IMR-90 (cell line): ENCODE measurements around the gene IL6ST. TPM values are rescaled to one million over a fixed set of nuclear protein-coding genes. Genes with fewer than 3 reads are reported as not detected.

Source experiments
- ATAC-seq: fragments of 200-7000 bp; cut with Tn5 transposase; 2 replicates; pipeline ENCODE4 v1.9.1; 2020; ENCODE audit warnings: low read depth, mild to moderate bottlenecking, moderate library complexity
- BruUV-seq: library from RNA; stranded (reverse); fragments of 400-500 nt; replicated peaks from 2 replicates; lab custom pipeline; 2021; lab: Mats Ljungman, UMichigan
- CTCF ChIA-PET: fragments of 300-600 bp; formaldehyde crosslinking; extraction: SDS; loops from one replicate; lab custom pipeline; 2021; ENCODE audit warnings: antibody characterized with exemption; lab: Yijun Ruan, JAX
- POLR2A ChIA-PET: fragments of 300-600 bp; sonication (Branson Sonifier 250); formaldehyde crosslinking; loops from one replicate; lab custom pipeline; 2022; ENCODE audit warnings: antibody characterized with exemption; ENCODE audit not compliant: unreplicated experiment; lab: Charles Lee
- DNase-seq: peaks from one replicate; pipeline ENCODE4 v3.0.0; 2013
- H2AFZ ChIP-seq: replicated peaks from 2 replicates; pipeline ENCODE3; 2013; ENCODE audit warnings: low read length, mild to moderate bottlenecking; ENCODE audit not compliant: poor library complexity
- H2AK5ac ChIP-seq: 2 replicates; pipeline ENCODE4 v1.6.1; 2013; ENCODE audit warnings: low read depth, low read length, inconsistent platforms
- H2AK9ac ChIP-seq: replicated peaks from 2 replicates; pipeline ENCODE3; 2013; ENCODE audit warnings: mild to moderate bottlenecking, low read depth, low read length, moderate library complexity; ENCODE audit not compliant: poor library complexity
- H2BK120ac ChIP-seq: 2 replicates; pipeline ENCODE4 v1.6.1; 2013; ENCODE audit warnings: low read depth, low read length, inconsistent platforms
- H2BK15ac ChIP-seq: 3 replicates; pipeline ENCODE4 v1.6.1; 2013; ENCODE audit warnings: low read depth, low read length, inconsistent platforms
- H2BK20ac ChIP-seq: 2 replicates; pipeline ENCODE4 v1.6.1; 2013; ENCODE audit warnings: low read depth, mild to moderate bottlenecking, inconsistent platforms, low read length, moderate library complexity
- H2BK5ac ChIP-seq: 2 replicates; pipeline ENCODE4 v1.6.1; 2013; ENCODE audit warnings: mild to moderate bottlenecking, low read depth, low read length, inconsistent platforms; ENCODE audit not compliant: poor library complexity, severe bottlenecking
- H3K14ac ChIP-seq: replicated peaks from 2 replicates; pipeline ENCODE4 v1.6.1; 2013; ENCODE audit warnings: low read depth, low read length, inconsistent platforms
- H3K18ac ChIP-seq: 2 replicates; pipeline ENCODE4 v1.6.1; 2013; ENCODE audit warnings: low read depth, low read length, control low read depth
- H3K23ac ChIP-seq: 2 replicates; pipeline ENCODE4 v1.6.1; 2013; ENCODE audit warnings: low read depth, low read length, inconsistent platforms
- H3K27ac ChIP-seq: 2 replicates; pipeline ENCODE4 v1.5.1; 2013; ENCODE audit warnings: mild to moderate bottlenecking, control low read depth, low read length; ENCODE audit not compliant: insufficient read depth
- H3K27me3 ChIP-seq: 2 replicates; pipeline ENCODE4 v1.6.1; 2013; ENCODE audit warnings: low read length; ENCODE audit not compliant: control insufficient read depth, insufficient read depth
- H3K36me3 ChIP-seq: 2 replicates; pipeline ENCODE4 v1.6.1; 2013; ENCODE audit warnings: low read length, mixed read lengths; ENCODE audit not compliant: control insufficient read depth, insufficient read depth
- H3K4ac ChIP-seq: 2 replicates; pipeline ENCODE4 v1.6.1; 2013; ENCODE audit warnings: low read depth, low read length, inconsistent platforms
- H3K4me1 ChIP-seq: 2 replicates; pipeline ENCODE4 v1.6.1; 2013; ENCODE audit warnings: low read length, mixed read lengths; ENCODE audit not compliant: control insufficient read depth, insufficient read depth
- H3K4me2 ChIP-seq: 2 replicates; pipeline ENCODE4 v1.6.1; 2013; ENCODE audit warnings: low read depth, mild to moderate bottlenecking, control low read depth, low read length, moderate library complexity
- H3K4me3 ChIP-seq: 2 replicates; pipeline ENCODE4 v1.5.1; 2013; ENCODE audit warnings: low read depth, mild to moderate bottlenecking, control low read depth, low read length, moderate library complexity; ENCODE audit not compliant: insufficient read depth
- H3K56ac ChIP-seq: 2 replicates; pipeline ENCODE4 v1.6.1; 2013; ENCODE audit warnings: low read length, inconsistent platforms; ENCODE audit not compliant: insufficient read depth; ENCODE audit errors: extremely low read depth
- H3K79me1 ChIP-seq, 2 experiments: 2 replicates each; pipeline ENCODE4 v1.6.1; 2013; ENCODE audit warnings: low read length in 2 of 2, inconsistent platforms in 1 of 2, low read depth in 1 of 2
- H3K9ac ChIP-seq: 2 replicates; pipeline ENCODE4 v1.6.1; 2013; ENCODE audit warnings: low read depth, low read length, control low read depth
- H3K9me1 ChIP-seq: 2 replicates; pipeline ENCODE4 v1.6.1; 2013; ENCODE audit warnings: low read length, inconsistent platforms; ENCODE audit not compliant: insufficient read depth
- H3K9me3 ChIP-seq: 2 replicates; pipeline ENCODE4 v1.6.1; 2013; ENCODE audit warnings: low read length; ENCODE audit not compliant: control insufficient read depth, insufficient read depth
- H4K20me1 ChIP-seq: 2 replicates; pipeline ENCODE4 v1.6.1; 2013; ENCODE audit warnings: low read length, inconsistent platforms; ENCODE audit not compliant: insufficient read depth
- H4K5ac ChIP-seq: 2 replicates; pipeline ENCODE4 v1.6.1; 2013; ENCODE audit warnings: mild to moderate bottlenecking, low read depth, low read length, control low read depth
- H4K8ac ChIP-seq, 2 experiments: 2 replicates each; pipeline ENCODE4 v1.6.1; 2013; ENCODE audit warnings: low read depth in 2 of 2, low read length in 2 of 2, control low read depth in 1 of 2, inconsistent platforms in 1 of 2
- H4K91ac ChIP-seq: 2 replicates; pipeline ENCODE4 v1.6.1; 2013; ENCODE audit warnings: low read depth, low read length, inconsistent platforms; ENCODE audit not compliant: insufficient read depth
- BHLHE40 ChIP-seq: fragments of 150-350 bp; IDR thresholded peaks from 2 replicates; pipeline ENCODE4 v1.6.1; 2016; ENCODE audit warnings: mild to moderate bottlenecking, low read depth, low read length
- CEBPB ChIP-seq: IDR thresholded peaks from 2 replicates; pipeline ENCODE4 v1.6.1; 2012; ENCODE audit warnings: low read depth, low read length, improper control_type of control experiment
- CHD1 ChIP-seq: IDR thresholded peaks from 2 replicates; pipeline ENCODE4 v1.6.1; 2012; ENCODE audit warnings: low read depth, low read length, improper control_type of control experiment
- CTCF ChIP-seq: conservative IDR thresholded peaks from 2 replicates; pipeline ENCODE4 v1.5.1; 2012; ENCODE audit warnings: mild to moderate bottlenecking, low read depth, low read length, improper control_type of control experiment
- MAFK ChIP-seq: IDR thresholded peaks from 2 replicates; pipeline ENCODE4 v1.6.1; 2012; ENCODE audit warnings: low read depth, low read length, improper control_type of control experiment
- MAZ ChIP-seq: IDR thresholded peaks from 2 replicates; pipeline ENCODE4 v1.6.1; 2012; ENCODE audit warnings: low read depth, mild to moderate bottlenecking, low read length, improper control_type of control experiment, moderate library complexity, borderline replicate concordance
- RAD21 ChIP-seq: IDR thresholded peaks from 2 replicates; pipeline ENCODE4 v1.6.1; 2012; ENCODE audit warnings: low read length, improper control_type of control experiment
- RCOR1 ChIP-seq: IDR thresholded peaks from 2 replicates; pipeline ENCODE4 v1.6.1; 2012; ENCODE audit warnings: mild to moderate bottlenecking, low read length, improper control_type of control experiment; ENCODE audit not compliant: insufficient replicate concordance
- RFX5 ChIP-seq: IDR thresholded peaks from 2 replicates; pipeline ENCODE4 v1.8.0; 2012; ENCODE audit warnings: low read depth, mild to moderate bottlenecking, low read length, moderate library complexity
- WGBS, 2 experiments: methylation state at CpG; one replicate each; pipeline versions ENCODE4 v1.1.5 to v1.1.7; 2013; ENCODE audit warnings: missing lambda C conversion rate in 2 of 2; ENCODE audit not compliant: insufficient read length in 1 of 2; ENCODE audit errors: extremely low coverage in 2 of 2; 5-methylcytosine and 5-hydroxymethylcytosine counted together
- dilution Hi-C: fragments of 300-500 bp; cut with HindIII; formaldehyde crosslinking; loops from one replicate; pipeline ENCODE4 v1.14.3; 2018; ENCODE audit warnings: low sequenced_read_pairs; ENCODE audit not compliant: unreplicated experiment
- in situ Hi-C: fragments of 300-500 bp; cut with MboI; formaldehyde crosslinking; loops from 3 replicates; pipeline ENCODE4 v1.14.3; 2019; ENCODE audit warnings: low sequenced_read_pairs, inconsistent platforms, mixed read lengths
- intact Hi-C: fragments of 100-400 bp; cut with micrococcal nuclease; formaldehyde crosslinking; loops from 2 replicates; pipeline ENCODE4 v1.10.0; 2022
- polyA plus RNA-seq, 3 experiments: library from polyadenylated mRNA; depleted of rRNA; stranded (reverse); fragments of >200 nt; gene quantifications; 2 replicates each; pipeline ENCODE4 v1.2.3, GENCODE V29; 2012; ENCODE audit warnings: low replicate concordance in 1 of 3
- total RNA-seq: library from RNA; depleted of rRNA; stranded (reverse); fragments of >200 nt; gene quantifications from 2 replicates; pipeline ENCODE4 v1.2.3, GENCODE V29; 2012
- TF ChIP-seq, protein P1 (sequence below): fragments of 150-350 bp; IDR thresholded peaks from 2 replicates; pipeline ENCODE4 v1.6.1; 2017; ENCODE audit warnings: mild to moderate bottlenecking, antibody characterized with exemption, low read length, low read depth

The IL6ST gene
- total and polyA plus RNA-seq, 2 of the 4 experiments (the other 2 are of a cell fraction): 90.6 to 506 TPM

DNA sequence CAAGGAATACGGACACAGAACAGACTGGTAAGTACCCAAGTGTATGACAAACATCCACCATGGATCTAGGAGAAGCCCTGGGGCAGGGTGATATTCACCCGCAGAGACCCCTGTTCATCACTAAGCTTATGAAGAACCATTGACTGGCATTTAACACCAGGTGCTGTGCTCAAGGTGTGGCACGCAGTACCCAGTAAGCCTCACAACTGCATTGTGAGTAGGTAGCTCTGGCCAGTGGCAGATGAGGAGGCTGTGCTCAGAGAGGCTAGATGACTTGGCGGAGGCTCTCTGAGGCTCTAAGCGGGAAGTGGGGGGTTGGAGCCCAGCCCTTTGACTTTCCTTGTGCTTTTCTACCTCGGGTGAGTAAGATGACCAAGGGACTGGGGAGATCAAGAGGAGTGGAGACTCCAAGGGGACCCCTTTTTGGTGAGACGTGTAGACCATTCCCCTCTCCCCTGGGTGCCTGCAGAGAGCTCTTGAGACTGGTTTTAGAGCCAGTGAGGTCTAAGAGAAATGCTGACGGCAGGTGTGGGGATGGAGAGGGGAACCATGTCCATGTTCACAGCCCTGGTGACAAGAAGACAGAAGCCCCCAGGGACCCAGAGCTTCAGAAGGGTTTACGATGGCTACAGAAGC, 70.8 kb downstream of the IL6ST start:
- Histone ChIP-seq H3K36me3 (no peaks in the 10 kb centered on the region), H2AK9ac (no peak overlapping the region), H2BK5ac (no peak overlapping the region), H3K9me1 (no peaks in the 10 kb centered on the region; the same call in 1 of the 2 replicates), H3K18ac (no peak overlapping the region), H3K79me1 (no peaks in the 10 kb centered on the region), H3K4me2 (no peak overlapping the region), H3K9ac (no peak overlapping the region), H3K4me1 (peaks cover 2% of the 10 kb centered on the region; the same call in 1 of the 2 replicates), H2BK120ac (no peak overlapping the region), H3K27me3 (no peaks in the 10 kb centered on the region), H3K9me3 (no peaks in the 10 kb centered on the region), H4K91ac (no peak overlapping the region), H3K4me3 (no peak overlapping the region), H3K4ac (no peak overlapping the region), H3K56ac (no peak overlapping the region), H4K8ac (no peak overlapping the region), H3K23ac (no peak overlapping the region), H2BK20ac (no peak overlapping the region), H4K5ac (no peak overlapping the region), H3K14ac (no peak overlapping the region), H3K27ac (no peak overlapping the region), H2AK5ac (no peak overlapping the region), H2AFZ (no peak overlapping the region), H4K20me1 (no peaks in the 10 kb centered on the region), H2BK15ac (no peak overlapping the region)
- no peak for ATAC-seq
- WGBS, 2 experiments: no CpG with 5 or more reads among the region's 9 CpGs
- intact Hi-C loops: loop anchor here (5.0 kb wide), 2 partner anchors 212 to 517 kb away; partner anchors contain the start of gene SLC38A9
- ChIA-PET CTCF (no interaction called here), POLR2A (no interaction called here)
- in situ Hi-C loops: loop anchor here (25.0 kb wide), 1 partner anchor 587 kb away; no protein-coding TSS in a partner anchor
- TF ChIP-seq CHD1 (no peak), CEBPB (no peak), BHLHE40 (no peak), MAZ (no peak), RCOR1 (no peak), MAFK (no peak), RAD21 (no peak), CTCF (no peak), RFX5 (no peak)
- TF ChIP-seq, protein P1, sequence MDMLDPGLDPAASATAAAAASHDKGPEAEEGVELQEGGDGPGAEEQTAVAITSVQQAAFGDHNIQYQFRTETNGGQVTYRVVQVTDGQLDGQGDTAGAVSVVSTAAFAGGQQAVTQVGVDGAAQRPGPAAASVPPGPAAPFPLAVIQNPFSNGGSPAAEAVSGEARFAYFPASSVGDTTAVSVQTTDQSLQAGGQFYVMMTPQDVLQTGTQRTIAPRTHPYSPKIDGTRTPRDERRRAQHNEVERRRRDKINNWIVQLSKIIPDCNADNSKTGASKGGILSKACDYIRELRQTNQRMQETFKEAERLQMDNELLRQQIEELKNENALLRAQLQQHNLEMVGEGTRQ: no peak
- dilution Hi-C loops: no loop called here
- BruUV-seq: no TSS peak
- no peak for DNase-seq
